Nephron progenitor cell (in vitro differentiated cells): ENCODE data around the gene MUSTN1.

Experiments
- DNase-seq: peaks from one replicate; pipeline ENCODE4 v3.0.0; 2021
- H3K27ac Mint-ChIP-seq: 2 replicates; pipeline ENCODE4 v1.8.0; 2021; ENCODE audit warnings: mild to moderate bottlenecking, moderate library complexity, mixed read lengths
- H3K27me3 Mint-ChIP-seq: 2 replicates; pipeline ENCODE4 v1.8.0; 2021; ENCODE audit warnings: mild to moderate bottlenecking, low read depth, mixed read lengths; ENCODE audit not compliant: poor library complexity
- H3K36me3 Mint-ChIP-seq: 2 replicates; pipeline ENCODE4 v1.8.0; 2021; ENCODE audit warnings: low read depth, mixed read lengths
- H3K4me1 Mint-ChIP-seq: 2 replicates; pipeline ENCODE4 v1.8.0; 2021; ENCODE audit warnings: mixed read lengths
- H3K4me3 Mint-ChIP-seq: 2 replicates; pipeline ENCODE4 v1.8.0; 2021; ENCODE audit warnings: mild to moderate bottlenecking, moderate library complexity, mixed read lengths
- H3K9me3 Mint-ChIP-seq: 2 replicates; pipeline ENCODE4 v1.8.0; 2021; ENCODE audit warnings: mild to moderate bottlenecking, moderate library complexity, mixed read lengths
- TF ChIP-seq, protein P1 (sequence below): fragments of 200-600 bp; sonication (generic); IDR thresholded peaks from 2 replicates; pipeline ENCODE4 v1.5.0; 2021; ENCODE audit warnings: antibody characterized with exemption

The MUSTN1 gene

DNA sequence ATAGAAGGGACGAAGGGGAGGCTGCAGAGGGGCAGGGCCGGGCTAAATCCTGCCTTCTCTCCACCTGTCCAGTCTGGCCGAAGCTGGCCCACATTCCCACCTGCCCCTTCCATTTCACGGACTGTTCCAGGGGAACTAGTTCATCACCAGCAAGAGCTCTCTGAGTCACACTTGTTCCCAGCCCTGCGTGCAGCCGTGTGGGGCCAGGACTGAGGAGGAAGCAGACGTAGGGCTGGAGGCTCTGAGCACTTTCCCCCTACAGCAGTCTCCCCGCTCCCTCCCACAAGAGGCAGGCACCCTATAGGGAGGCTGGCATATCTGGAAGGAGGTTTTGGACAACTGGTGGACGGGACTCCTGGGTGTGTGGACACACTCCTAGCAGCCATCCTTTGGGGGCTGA lies 7.4 kb downstream of the MUSTN1 start:
- H3K4me3 Mint-ChIP-seq: no peak overlapping the region
- H3K9me3 Mint-ChIP-seq: no peaks in the 10 kb centered on the region
- no peak overlapping the region for H3K27ac Mint-ChIP-seq
- TF ChIP-seq, protein P1, sequence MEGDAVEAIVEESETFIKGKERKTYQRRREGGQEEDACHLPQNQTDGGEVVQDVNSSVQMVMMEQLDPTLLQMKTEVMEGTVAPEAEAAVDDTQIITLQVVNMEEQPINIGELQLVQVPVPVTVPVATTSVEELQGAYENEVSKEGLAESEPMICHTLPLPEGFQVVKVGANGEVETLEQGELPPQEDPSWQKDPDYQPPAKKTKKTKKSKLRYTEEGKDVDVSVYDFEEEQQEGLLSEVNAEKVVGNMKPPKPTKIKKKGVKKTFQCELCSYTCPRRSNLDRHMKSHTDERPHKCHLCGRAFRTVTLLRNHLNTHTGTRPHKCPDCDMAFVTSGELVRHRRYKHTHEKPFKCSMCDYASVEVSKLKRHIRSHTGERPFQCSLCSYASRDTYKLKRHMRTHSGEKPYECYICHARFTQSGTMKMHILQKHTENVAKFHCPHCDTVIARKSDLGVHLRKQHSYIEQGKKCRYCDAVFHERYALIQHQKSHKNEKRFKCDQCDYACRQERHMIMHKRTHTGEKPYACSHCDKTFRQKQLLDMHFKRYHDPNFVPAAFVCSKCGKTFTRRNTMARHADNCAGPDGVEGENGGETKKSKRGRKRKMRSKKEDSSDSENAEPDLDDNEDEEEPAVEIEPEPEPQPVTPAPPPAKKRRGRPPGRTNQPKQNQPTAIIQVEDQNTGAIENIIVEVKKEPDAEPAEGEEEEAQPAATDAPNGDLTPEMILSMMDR: no peak
- peaks cover 30% of the 10 kb centered on the region for H3K4me1 Mint-ChIP-seq
- H3K36me3 Mint-ChIP-seq: no peaks in the 10 kb centered on the region
- no peaks in the 10 kb centered on the region for H3K27me3 Mint-ChIP-seq
- no peak for DNase-seq

DNA sequence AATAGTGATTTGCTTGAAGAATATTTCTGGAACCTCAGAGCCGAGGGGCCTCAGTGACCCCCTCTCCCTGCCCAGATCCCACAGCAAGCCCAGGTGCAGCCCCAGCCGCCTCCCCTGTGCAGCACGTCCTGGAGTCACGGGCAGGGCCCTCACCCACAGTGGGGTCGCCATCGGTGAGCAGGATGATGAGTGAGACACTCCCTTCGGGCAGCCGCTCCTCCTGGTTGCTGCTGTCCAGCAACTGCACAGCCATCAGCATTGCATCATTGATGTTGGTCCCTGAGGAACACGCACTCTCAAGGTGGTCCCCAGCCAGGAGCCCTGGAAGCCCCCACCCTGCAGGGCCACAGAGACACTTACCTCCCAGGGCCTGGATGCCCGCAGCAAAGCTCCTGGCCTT lies 10.8 kb downstream of the MUSTN1 start:
- TF ChIP-seq, protein P1: no peak
- Mint-ChIP-seq H3K27ac (no peak overlapping the region), H3K9me3 (no peaks in the 10 kb centered on the region), H3K4me3 (no peak overlapping the region), H3K36me3 (no peaks in the 10 kb centered on the region), H3K4me1 (peaks cover 41% of the 10 kb centered on the region), H3K27me3 (no peaks in the 10 kb centered on the region)
- DNase-seq: no peak

DNA sequence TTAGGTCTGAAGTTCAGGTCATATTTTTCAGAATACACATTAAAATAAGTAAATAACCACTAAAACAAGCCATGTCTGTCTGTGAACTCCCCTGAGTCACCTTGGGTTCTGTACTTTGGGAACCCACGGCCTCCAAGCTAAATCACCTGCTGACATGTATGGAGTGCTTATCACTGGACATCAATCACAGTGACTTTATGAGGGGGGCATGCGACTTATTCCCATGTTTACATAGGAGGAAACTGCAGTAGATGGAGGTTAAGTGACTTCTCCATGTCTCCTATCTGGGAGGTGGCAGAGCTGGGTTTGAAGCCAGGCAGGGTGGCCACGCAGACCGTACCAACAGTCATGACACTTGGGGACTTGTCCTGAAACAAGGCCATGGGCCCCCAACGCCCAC lies 12.5 kb downstream of the MUSTN1 start:
- Mint-ChIP-seq H3K36me3 (no peaks in the 10 kb centered on the region), H3K4me3 (no peak overlapping the region), H3K27ac (no peak overlapping the region), H3K4me1 (peaks cover 42% of the 10 kb centered on the region), H3K27me3 (no peaks in the 10 kb centered on the region), H3K9me3 (no peaks in the 10 kb centered on the region)
- DNase-seq: no peak
- TF ChIP-seq, protein P1: no peak

DNA sequence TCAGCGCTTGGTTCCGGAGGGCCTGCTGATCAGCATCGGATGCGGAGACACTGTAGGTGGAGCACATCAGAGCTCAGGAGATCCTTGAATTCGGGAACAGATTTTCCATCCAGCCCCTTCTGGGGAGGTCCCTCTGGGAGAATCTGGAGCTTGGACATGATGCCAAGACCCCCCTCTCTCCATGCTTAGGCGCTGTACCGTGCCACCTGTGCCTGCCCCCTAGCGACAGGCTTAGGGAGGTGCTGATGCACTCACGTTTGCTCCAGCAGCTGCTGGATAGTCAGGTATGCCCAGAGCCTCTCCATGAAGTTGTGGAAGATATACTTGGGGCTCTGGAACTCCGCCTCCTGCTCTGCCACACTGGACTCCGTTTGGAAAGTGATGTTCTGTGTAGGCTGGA lies 14.1 kb downstream of the MUSTN1 start:
- DNase-seq: peak; percentile 52
- Mint-ChIP-seq H3K36me3 (no peaks in the 10 kb centered on the region), H3K4me1 (peaks cover 41% of the 10 kb centered on the region), H3K9me3 (no peaks in the 10 kb centered on the region), H3K27ac (no peak overlapping the region), H3K27me3 (no peaks in the 10 kb centered on the region), H3K4me3 (no peak overlapping the region)
- TF ChIP-seq, protein P1: peak; percentile 69

DNA sequence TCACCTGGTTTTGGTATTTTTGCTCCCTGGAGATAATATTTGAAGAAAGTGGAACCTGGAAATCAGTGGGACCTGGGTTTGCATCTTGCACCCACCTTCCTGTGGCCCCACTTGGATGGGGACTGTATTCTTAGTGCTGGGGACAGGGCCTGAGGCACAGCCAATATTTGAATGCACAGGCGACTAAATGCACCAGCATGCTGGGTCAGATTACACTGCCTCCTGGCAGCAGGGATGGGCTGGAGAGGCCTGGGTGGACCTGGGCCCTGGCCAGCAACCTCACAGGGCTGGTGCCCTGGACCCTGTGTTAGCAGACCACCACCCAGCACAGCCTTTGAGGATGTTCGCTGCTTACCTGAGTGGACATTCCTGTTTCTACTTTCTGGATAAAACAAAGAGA lies 14.9 kb downstream of the MUSTN1 start:
- H3K27ac Mint-ChIP-seq: peak overlapping the region; percentile 32
- H3K36me3 Mint-ChIP-seq: no peaks in the 10 kb centered on the region

DNA sequence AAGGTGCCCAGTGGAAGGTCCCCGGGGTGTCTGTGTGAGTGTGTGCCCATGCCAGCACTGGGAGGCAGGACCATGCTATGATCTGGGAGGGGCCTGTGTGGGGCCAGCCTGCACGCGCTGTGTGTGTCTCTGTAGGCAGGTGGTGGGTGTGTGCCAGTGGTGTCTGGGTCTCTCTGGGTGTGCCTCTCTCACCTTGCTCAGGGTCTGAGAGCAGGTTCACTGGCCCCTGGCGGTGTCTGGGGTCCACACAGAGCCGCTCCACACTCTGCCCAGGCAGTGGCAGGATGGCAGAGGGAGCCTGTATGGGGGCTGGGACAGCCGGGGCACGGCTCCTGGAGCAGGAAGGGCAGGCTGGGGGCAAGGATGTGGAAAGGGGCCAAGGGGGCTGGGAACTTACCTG lies 17.0 kb downstream of the MUSTN1 start:
- Mint-ChIP-seq H3K4me3 (no peak overlapping the region), H3K4me1 (peaks cover 39% of the 10 kb centered on the region), H3K9me3 (no peaks in the 10 kb centered on the region), H3K27ac (no peak overlapping the region), H3K36me3 (no peaks in the 10 kb centered on the region), H3K27me3 (no peaks in the 10 kb centered on the region)
- TF ChIP-seq, protein P1: no peak
- DNase-seq: no peak

More for the DNA sequence above, 14.9 kb downstream of the MUSTN1 start:
- H3K4me3 Mint-ChIP-seq: no peak overlapping the region
- H3K9me3 Mint-ChIP-seq: no peaks in the 10 kb centered on the region
- TF ChIP-seq, protein P1: no peak
- peaks cover 41% of the 10 kb centered on the region for H3K4me1 Mint-ChIP-seq
- peak; percentile 39 for DNase-seq
- H3K27me3 Mint-ChIP-seq: no peaks in the 10 kb centered on the region
